WI38 (cell line): ENCODE measurements around the gene CHMP1B.

ENCODE experiments used
- H3K4me3 ChIP-seq: 2 replicates; pipeline ENCODE4 v1.5.1; 2011; ENCODE audit warnings: low read depth, mild to moderate bottlenecking, control low read depth, low read length
- CTCF ChIP-seq: IDR thresholded peaks from 2 replicates; pipeline ENCODE4 v1.5.1; 2012; ENCODE audit warnings: low read depth, mild to moderate bottlenecking, control low read depth, low read length

CHMP1B gene

GRCh38 chr18:11880586-11881304, 29.5 kb downstream of the CHMP1B start:
- H3K4me3 ChIP-seq = no peak overlapping the region
- TF ChIP-seq CTCF = no peak

- H3K4me3 ChIP-seq = no peak overlapping the region
- no peak for TF ChIP-seq CTCF
Observed at GRCh38 chr18:11882636-11883035, 31.4 kb downstream of the CHMP1B start.

GRCh38 chr18:11883153-11883552, 31.9 kb downstream of the CHMP1B start:
- no peak overlapping the region for H3K4me3 ChIP-seq
- TF ChIP-seq CTCF = no peak

- no peak overlapping the region for H3K4me3 ChIP-seq
- no peak for TF ChIP-seq CTCF
Observed at GRCh38 chr18:11884396-11885030, 33.3 kb downstream of the CHMP1B start.

GRCh38 chr18:11885278-11885947, 34.2 kb downstream of the CHMP1B start:
- H3K4me3 ChIP-seq = no peak overlapping the region
- no peak for TF ChIP-seq CTCF

GRCh38 chr18:11886577-11887110, 35.4 kb downstream of the CHMP1B start:
- no peak overlapping the region for H3K4me3 ChIP-seq
- no peak for TF ChIP-seq CTCF
